Fibroblast of skin of right quadriceps (primary cell): ENCODE results near the gene POU6F2.

Experiments used
- DNase-seq: peaks from one replicate; pipeline ENCODE4 v3.0.0-alpha.2; 2013

The POU6F2 gene

DNA sequence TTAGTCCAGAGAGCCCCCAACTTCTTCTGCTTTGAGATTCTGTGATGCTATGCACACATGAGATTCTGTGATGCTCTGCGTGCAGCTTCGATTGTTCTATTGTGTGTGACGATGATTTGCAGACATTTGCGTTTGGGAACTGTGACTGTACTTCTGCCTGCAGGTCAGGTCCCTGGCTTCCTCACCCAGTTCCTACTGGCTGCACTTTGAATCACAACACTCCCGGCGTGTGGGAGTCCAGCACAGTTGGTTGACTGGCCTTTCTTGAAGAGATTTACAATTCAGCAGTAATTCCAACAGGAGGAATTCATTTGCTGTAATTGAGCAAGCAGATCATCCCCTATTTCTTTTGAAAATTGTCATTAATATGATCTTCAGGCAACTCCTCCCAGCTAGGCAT lies 336.3 kb downstream of the POU6F2 start:
- no peak for DNase-seq

DNA sequence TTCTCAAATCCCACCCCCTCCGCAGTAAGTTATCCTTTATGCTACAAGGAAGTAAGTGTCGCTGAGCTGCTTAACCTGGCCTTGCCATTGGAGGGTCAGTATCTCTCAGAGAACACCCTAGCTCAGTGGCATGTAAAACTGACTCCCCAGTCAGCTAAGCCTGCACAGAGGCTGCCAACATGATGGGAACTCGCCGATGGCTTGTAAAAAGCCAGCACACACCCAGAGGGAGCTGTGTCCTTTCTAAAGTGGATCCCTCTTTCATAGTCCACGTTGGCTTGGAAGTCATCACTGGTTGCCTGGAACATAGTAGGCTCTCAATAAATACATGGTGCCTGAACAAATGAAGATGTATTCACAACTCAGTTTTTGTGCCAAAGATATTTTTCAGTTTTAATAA lies 339.4 kb downstream of the POU6F2 start:
- DNase-seq = no peak

DNA sequence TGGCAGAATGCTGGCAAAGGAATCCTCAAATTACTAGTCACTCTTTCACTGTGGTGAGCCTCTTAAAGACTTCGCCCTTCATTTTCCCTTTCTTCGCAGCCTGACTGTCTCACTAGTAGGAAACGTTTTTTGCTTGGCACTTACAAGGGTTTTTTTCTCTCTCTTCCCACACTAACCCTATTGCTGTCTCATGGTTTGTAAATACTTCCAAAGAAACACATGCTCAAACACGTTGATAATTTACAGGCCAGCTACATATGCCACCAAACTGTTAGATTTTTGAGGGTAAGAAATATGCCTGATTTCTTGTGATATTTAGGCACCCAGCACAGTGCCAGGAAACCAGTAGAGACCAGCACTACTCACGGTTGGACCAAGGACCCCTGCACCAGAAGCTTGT lies 340.2 kb downstream of the POU6F2 start:
- no peak for DNase-seq

DNA sequence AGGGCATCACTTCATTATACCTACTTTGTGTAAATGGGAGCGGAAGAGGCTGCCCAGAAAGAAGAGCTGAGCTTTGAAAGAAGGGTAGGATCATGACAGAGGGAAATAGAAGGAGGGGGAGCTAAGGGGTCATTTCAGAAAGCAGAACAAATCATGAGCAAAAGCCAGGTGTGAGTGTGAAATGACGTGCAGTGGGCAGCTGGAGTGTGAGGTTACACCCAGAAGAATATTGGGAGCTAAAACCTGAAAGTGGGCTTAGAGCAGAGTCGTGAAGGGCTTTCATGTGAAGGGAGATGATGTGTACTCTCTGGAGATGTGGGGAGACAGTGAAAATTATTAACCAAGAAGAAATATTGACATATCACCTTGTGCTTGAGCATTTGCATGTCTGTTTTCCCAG lies 343.5 kb downstream of the POU6F2 start:
- DNase-seq = no peak

DNA sequence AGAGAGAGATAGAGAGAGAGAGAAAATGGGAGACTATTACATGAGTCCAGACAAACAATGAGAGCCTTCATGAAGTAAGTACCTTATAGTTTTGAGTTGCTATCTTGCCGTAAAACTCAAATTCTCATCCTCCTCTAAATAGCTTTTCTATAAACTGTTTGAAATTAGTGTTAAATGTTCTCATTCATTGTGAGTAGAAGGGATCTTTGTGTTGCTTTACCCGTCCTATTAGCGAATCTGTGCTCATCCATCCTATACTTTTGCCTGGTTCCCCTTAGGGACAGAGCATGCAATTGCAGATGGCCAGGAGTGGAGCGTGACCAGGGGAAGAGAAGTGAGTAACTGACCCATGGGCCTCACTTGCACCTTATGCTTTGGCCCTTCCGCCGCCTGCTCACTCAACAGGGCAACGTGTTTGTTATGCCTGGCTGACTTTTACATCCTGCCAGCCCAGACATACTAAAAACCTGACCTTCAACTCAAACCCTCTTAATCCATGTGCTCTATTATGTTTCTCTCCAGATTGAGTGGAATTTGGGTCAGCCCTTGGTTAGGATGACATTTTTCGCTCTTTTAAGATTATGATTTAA lies 344.3 kb downstream of the POU6F2 start:
- no peak for DNase-seq

DNA sequence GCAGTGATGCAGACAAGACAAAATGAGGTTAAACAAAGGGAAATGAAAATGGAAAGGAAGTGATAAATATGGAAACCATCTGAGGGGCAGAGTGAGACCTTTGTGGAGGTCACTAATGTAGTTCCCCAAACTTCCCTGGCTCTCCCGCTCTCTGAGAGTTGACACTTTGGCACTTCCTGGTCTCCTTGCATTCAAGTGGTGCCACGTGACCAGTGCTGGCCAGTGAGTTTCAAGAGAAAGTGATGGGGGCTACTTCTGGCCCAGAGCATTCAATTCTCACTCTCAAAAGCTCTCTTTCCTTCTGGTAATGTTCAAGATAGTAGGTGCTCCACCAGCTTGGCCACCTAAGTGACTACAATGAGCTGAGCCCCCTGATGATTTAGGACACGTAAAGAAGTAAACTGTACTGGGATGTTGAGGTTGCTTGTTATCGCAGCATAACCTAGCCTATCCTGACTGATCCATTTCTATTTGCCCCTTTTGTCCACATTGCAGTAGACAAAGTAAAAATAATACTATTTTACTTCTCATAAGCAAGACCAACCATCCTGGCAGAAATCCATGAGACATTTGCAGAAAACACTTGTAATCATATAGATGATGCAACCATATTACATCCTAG lies 346.5 kb downstream of the POU6F2 start:
- no peak for DNase-seq

DNA sequence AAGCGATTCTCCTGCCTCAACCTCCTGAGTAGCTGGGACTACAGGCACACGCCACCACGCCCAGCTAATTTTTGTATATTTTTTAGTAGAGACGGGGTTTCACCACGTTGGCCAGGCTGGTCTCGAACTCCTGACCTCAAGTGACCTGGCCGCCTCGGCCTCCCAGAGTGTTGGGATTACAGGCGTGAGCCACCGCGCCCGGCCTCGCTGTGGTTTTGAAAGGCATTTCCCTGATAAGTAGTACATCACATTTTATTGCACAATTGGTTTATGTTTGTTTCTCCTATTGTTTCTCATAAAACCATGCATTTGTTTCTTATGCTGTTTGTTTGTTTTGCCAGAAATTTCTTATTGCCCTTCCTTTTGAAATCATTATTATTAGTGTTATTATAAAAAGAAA lies 353.9 kb downstream of the POU6F2 start:
- peak; percentile 48 for DNase-seq

DNA sequence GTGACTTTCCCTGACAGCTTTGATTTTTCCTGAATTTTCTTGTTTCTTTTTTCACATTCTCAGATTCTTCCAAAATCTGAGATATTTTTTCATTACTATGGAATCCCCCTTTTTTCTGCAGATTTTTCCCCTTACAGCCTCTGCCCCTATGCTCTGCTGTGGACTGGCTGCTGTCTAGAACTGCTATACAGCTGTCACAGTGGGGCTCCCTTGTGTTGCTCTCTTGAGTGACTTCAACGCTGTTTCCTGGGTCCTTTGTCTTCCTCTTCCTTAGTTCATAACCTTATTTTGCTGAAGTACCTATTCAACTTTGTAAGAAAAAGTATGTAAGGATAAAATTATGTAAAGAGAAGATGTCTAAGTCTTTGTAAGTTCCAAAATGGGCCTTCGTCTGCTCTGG lies 354.4 kb downstream of the POU6F2 start:
- no peak for DNase-seq

DNA sequence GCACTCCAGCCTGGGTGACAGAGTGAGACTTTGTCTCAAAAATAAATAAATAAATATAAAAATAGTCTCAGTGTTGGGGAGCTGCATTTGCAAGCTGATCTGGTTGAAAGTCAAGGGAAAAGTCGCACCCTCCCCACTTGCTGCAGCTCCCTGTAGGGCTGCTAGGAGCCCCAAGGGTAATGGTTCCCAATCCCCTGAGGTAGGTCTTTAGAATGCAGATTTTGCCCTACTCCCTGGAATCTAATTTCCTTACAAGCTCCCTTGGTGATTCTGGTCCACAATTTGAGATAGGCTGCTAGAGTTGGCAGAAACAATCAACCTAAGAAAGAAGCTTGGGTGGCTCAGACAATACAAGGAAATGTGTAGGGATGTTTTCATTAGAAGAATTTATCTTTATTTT lies 356.0 kb downstream of the POU6F2 start:
- no peak for DNase-seq

DNA sequence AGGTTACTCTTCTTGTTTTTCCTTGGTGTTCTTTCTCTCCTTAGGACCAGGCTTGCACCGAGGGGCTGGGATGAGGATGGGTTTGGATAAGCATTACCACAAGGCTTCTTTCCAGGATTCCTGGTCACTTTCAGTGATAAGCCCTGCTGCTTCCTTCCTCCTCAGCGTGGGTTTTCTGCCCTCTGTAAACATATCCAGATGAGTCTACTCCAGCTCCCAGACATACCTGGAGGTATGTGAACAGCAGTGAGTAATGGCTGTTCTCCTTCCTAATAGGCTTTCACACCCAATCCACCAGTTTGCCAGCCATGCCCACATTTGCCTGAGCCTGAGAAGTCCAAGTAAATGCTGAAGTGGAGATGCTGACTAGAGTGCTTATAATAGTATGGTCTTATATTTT lies 358.7 kb downstream of the POU6F2 start:
- peak; percentile 46 for DNase-seq

DNA sequence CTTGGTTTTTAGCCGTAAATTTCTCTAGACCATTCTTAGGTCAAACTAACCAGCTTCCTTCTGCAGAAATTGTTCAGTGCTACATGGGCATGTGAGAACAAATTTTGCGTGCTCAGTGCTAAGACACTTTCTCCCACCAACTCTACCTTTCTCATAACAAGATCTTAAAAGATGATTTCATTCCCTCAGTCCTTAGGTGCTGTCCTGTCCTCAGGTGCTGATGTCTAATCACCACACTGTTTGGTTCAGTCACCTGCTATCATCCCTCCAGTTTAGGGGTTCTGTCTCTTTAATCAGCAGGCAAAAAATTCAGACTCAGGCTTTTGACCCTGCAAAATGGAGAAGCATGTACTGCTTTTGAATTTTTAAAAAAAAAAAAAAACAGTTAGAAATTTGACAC lies 361.0 kb downstream of the POU6F2 start:
- DNase-seq = no peak

DNA sequence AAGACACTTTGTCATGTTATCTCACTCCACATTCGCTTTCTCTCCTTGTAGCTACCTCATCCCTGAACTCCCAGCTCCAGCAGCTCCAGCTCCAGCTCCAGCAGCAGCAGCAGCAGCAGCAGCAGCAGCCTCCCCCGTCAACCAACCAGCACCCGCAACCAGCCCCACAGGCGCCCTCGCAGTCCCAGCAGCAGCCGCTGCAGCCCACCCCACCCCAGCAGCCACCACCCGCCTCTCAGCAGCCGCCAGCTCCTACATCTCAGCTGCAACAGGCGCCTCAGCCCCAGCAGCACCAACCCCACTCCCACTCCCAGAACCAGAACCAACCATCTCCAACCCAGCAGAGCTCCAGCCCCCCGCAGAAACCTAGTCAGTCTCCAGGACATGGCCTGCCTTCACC lies 361.9 kb downstream of the POU6F2 start:
- DNase-seq = no peak

DNA sequence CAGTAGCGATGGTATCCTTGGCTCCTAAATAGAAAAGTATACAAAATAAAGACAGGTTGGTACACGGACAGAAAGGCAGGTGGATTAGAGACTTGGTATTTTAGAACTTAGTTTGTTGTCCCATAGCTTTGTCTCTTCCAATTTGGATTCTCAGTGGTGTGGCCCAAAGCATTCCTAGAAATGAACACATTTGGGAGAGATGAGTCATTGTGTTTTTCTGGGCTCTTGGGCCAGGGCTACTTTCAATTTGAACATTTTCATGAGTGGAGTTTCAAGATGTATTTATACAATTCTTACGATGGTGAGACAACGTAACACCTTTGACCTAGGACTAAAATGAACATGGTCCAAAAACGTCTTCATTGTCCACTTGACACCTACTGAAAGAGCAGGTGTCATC lies 363.4 kb downstream of the POU6F2 start:
- DNase-seq = no peak

DNA sequence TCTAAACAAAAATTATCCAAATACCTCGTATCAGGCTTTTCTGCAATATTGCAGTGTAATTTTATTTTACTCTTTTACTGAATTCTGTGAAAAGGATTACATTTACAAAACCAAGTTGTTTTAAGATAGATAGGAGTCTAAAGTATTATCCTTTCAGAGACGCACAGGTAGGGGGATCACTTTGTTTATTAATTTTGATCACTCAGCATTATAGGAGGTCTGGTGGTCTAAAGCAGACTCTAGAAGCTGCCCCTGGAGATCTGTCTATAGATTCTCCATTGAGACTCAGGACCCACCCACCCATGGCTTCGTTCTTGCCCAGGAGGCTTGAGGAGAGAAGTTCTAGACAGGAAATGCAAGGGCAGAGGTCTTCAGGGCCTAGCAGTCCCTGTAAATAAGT lies 365.1 kb downstream of the POU6F2 start:
- DNase-seq = no peak

DNA sequence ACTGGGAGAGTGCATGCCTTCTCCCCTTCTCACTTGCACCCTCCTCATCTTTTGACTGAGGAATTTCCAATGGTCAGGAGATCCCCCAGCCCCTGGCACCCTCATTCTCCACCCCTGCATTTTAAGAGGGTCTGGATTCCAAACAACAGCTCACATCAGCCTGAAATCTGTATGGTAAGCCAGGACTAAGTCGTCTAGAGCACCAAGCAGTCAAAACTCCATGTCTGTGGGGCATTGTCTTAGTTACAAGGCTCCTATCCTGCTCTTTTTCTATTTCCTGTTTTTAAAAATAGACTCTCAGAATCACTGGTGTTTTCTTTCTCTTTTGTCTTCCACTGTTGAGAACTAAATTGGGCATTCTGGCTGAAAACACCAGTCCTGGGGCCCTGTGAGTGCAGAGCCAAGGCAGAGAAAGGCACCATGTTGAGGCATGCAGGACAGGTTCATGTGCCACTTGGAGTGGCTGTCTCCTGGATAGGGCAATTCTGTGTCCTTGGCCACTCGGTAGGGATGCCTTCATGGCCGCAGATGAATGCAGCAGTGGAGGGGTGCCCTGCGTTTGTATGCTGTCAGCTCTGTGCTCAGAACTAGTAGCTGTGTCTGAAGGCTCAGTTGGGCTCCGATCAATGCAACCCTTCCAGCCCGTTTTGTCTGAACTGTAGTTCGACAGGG lies 371.9 kb downstream of the POU6F2 start:
- no peak for DNase-seq

DNA sequence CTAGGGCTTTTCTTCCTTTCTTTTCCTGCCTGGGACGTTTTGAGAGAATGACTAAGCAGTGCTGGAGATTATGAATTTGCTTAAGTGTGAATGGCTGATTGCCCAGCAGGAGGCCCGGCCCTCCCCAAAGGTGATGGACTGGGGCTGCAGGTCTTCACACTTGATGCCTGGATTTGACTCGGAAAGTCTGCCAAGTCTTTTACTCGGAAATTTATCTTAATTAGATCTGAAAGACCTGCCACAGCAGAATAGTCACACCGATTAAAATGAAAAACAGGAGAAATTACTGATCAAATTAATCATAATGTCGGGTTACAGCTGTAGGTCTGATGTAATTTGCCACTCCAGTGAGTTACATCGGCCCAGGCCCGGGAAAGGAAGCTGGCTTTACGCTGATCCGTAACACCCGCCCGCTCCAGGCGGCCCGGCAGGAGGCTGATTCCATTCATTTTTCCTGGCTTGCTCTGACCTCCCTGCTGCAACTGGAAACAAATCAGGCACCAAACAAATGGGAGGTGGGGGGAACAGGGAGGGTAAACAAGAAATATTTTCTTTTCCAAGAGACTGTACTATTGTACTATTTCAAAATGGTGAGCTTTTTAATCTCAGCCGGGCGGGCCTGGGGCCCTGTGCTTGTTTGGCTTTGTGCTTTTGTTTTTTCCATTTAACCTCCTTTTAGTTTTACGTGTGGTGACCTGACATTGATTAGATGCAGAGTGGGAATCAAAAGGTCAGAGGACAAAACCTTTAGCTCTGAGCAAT lies 376.1 kb downstream of the POU6F2 start:
- DNase-seq = peak; percentile 90

DNA sequence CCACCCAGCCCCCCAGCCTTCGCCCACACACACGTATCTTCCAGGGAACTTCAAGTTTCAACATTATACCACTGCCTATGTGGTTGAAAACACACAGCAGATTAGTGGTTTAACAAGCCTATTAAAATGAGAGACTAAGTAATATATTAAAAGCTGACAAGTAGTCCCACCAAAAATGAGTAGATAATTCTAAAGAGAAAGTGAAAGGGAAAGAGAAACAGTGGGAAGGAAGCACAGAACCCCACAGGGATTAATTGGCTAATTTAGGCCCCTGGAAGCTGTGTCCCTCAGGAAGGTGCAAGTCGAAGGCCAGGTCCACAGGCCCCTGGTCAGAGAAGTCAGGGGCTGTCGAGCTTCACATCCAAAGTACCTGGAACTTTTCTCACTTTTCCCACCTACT lies 378.0 kb downstream of the POU6F2 start:
- DNase-seq = no peak

DNA sequence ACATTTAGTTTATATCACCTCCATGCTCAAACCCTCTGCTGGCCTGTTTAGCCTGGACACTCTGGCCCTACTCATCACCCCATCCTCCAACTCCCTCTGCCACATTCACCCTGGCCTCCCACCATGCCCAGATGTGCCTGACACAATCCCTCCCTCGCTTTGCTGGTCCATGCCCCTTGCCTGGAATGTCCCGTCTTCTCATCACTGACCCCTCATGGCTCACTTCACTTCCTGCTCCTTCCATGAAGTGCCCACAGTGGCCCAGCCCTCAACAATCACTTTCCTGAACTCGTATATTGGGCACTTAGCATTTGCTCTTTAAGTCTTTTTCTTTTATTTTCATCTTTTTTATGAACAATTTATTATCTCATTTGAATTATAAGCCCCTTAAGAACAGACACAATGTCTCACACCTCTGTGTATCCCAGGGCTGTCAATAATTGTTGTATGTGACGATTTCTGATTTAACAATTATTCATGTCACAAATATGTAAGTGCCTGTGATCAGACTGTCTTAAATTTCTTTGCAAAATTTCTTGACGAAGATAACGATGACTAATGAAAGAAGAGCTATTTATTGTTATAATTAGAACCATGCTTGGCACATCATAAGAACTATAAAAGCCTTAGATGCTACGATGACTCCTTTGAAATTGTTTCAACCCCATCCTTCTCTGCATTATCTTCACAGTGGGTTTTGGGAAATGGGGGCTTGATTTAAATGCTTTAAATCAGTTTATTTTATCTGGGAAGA lies 378.6 kb downstream of the POU6F2 start:
- DNase-seq = peak; percentile 82

DNA sequence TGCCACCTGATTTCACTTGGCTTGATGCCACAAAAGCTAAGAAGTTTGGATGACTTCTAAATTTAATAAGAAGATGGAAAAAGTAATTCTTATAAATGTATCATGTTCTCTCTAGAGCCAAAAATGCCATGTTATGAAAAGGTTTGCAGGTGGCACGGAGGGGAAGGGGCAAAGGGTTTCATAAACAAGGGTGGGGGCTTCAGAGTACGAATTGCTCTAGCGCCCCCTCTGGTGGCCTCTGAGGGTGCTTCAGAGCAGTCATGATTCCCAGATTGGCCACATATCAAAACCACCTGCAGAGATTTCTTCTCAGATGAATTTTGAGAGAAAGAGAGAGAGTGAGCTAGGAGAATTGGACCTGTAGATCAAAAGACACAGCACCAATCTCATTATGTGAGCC lies 379.9 kb downstream of the POU6F2 start:
- no peak for DNase-seq

DNA sequence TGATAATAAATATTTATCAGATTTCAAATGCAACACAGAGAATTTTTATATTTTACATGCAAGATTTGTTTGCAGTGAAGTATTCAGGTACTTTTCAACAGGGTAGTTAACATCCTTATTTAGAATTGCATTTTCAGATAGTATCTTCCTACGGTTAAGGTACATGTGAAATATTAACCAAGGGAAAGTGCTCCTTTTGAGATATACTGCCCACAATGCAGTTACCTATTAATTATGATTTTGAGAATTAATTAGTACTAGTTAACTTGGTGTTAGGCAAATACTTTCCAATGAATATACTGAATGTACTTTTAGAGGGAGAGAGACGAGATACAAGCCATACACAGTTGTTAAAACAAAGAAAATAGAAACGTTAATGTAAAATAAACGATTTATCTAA lies 382.3 kb downstream of the POU6F2 start:
- no peak for DNase-seq

DNA sequence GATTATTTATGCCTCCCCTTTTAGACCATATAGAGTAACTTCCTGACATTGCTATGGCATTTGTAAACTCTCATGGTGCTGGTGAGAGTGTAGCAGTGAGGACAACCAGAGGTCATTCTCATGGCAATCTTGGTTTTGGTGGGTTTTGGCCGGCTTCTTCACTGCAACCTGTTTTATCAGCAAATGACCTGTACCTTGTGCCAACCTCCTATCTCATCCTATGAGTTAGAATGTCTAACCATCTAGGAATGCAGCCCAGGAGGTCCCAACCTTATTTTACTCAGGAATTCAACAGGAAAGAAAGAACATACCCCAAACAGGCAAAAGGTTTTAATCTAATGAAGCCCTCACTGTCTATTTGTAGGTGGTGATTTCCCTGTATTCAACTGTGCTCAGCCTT lies 383.1 kb downstream of the POU6F2 start:
- peak; percentile 17 for DNase-seq

DNA sequence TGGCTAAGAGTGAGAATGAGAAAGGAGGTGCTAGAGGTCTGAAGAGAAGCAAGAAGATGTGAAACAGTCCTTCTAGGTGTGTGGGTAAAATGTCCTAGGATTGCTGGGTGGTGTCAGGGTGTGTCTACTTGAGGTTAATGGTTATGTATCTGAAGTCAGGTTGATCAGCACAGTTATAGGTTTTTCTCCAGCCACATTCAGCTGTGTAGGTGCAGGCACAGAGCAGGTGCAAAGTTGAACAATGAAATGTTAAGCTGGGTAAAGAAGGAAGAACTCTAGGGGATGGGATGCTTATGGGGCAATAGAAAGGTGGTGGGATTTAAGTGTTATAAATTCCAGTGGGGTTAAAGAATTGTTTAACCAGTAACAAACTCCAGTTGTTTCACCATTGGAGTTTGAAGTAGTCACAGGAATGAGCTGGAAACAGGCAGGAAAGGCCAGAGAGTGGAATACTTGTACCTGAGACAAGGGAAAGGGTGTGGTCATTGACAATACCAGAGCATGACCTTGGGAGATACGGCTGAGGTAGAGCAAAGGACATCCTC lies 388.1 kb downstream of the POU6F2 start:
- DNase-seq = no peak

DNA sequence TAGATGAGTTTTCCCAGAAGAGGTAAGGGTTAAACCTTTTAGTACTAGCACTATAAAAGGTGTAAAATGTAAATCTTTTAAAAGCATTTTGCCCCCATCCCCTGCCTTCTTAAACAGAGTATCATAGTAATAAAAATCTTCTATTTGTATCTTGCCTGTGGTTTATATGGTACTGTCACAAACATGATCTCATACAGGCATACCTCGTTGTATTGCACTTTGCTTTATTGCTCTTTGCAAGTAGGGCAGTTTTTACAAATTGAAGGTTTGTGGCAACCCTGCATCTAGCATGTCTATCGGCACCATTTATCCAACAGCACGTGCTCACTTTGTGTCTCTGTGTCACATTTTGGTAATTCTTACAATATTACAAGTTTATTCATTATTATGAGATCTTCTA lies 389.7 kb downstream of the POU6F2 start:
- no peak for DNase-seq
